K562 treated with DMSO at 1 percent for 4 hours (cell line): ENCODE measurements around the gene ZNF322. TPM values are rescaled to one million over a fixed set of nuclear protein-coding genes. Genes with fewer than 3 reads are reported as not detected.

ENCODE experiments used
- total RNA-seq: library from RNA; unstranded; fragments of 300-600 nt; gene quantifications from 2 replicates; pipeline ENCODE4 v1.2.3, GENCODE V29; 2022; ENCODE audit not compliant: insufficient read depth

The ZNF322 gene, protein sequence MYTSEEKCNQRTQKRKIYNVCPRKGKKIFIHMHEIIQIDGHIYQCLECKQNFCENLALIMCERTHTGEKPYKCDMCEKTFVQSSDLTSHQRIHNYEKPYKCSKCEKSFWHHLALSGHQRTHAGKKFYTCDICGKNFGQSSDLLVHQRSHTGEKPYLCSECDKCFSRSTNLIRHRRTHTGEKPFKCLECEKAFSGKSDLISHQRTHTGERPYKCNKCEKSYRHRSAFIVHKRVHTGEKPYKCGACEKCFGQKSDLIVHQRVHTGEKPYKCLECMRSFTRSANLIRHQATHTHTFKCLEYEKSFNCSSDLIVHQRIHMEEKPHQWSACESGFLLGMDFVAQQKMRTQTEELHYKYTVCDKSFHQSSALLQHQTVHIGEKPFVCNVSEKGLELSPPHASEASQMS
- total RNA-seq, result 11.7 and 13.8 TPM in 2 replicates

DNA sequence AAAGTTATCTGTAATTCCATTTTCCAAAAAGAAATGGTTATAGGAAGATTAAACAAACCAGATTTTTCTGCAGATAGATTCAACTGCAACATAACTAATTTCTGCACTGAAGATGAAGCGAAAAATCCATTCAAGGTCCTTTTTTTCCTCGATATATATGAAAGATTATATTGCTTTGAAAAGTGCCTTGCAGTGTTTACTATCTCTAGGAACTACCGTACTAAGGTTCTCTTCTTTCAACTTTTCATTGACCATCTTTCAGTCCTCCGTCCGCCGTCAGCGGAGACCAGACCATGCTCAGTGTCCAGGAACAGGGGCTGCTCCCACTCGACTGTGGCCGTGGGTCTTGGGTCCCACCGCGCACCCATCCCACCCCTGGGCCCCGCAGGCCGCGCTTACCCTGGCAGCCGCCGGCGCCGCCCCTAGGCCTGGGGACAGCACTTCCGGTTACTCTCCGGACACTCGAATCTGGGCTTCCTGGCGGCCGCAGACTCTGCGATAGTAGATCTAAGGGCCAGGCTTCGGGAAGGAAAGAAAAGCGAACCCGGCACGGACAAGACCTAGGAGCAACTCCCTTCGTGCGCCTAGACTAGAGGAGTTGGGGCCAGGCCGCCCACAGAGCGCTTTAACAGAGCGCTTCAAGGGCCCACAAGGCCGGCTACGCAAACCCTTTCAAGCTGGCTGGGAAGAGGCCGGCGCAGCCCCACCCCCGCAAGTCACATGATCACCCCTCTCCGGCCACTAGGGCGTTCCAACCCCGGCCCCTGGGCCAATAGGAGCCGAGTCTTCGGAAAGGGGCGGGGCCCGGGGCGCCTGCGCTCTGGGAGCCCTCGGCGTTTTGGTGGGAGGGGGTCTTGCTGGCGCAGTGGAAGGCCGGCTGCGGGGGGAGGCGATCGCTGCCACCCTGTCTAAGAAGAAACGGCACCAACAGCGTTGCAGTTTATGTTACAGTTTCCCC lies at the start of gene ZNF322:
Gene ZNF322 (minus strand): TSS at position 705 of the 958 bp plus-strand sequence. CDS start 21,193 bp downstream, outside the sequence.

DNA sequence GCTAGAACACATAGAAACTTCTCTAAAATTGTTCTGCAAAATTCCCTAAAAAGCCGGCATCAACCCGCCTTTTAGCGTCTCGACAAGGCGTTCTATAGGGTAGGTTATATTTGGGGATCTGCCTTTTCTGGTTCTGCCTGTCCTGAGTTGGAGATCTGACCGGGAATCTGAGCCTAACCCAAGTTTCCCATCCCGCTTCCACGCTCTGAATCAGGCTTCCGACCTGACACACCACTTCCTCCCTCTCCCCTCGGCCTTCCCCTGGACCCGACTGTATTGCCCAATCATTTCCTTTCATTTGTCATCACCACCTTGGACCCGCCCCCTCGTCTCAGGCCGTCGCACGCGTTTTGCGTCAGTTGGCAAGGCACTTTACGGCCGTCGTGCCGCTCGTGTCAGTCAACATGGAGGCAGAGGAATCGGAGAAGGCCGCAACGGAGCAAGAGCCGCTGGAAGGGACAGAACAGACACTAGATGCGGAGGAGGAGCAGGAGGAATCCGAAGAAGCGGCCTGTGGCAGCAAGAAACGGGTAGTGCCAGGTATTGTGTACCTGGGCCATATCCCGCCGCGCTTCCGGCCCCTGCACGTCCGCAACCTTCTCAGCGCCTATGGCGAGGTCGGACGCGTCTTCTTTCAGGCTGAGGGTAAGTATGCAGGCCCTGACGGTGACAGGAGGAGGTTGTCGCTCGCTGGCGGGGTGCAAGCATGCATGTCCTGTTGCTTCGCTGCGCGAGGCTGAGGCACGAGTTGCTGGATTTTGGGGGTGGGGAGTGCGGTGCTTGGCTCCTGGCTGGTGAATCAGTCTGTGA lies 62.8 kb downstream of the ZNF322 start, which contains the start of gene ABT1:
Gene ABT1 (plus strand): TSS at position 375 of the 810 bp plus-strand sequence. CDS start 30 bp downstream, at position 405.

Other genes with a start within 250 kb of the ZNF322 start
- 3.0 TPM in 2 replicates for gene BTN3A3, start 219.2 kb downstream of the ZNF322 start, total RNA-seq
- gene BTN2A1, start 201.8 kb downstream of the ZNF322 start, total RNA-seq, result 10.8 and 11.1 TPM in 2 replicates
- not detected in 2 replicates for gene BTN1A1, start 159.4 kb downstream of the ZNF322 start, total RNA-seq
- 65.9 and 72.4 TPM in 2 replicates for gene HMGN4, start 121.4 kb downstream of the ZNF322 start, total RNA-seq
- gene ABT1, start 62.8 kb downstream of the ZNF322 start, total RNA-seq, result 35.7 and 38.5 TPM in 2 replicates